ENCODE results near the gene SPDEF.

SPDEF gene

DNA sequence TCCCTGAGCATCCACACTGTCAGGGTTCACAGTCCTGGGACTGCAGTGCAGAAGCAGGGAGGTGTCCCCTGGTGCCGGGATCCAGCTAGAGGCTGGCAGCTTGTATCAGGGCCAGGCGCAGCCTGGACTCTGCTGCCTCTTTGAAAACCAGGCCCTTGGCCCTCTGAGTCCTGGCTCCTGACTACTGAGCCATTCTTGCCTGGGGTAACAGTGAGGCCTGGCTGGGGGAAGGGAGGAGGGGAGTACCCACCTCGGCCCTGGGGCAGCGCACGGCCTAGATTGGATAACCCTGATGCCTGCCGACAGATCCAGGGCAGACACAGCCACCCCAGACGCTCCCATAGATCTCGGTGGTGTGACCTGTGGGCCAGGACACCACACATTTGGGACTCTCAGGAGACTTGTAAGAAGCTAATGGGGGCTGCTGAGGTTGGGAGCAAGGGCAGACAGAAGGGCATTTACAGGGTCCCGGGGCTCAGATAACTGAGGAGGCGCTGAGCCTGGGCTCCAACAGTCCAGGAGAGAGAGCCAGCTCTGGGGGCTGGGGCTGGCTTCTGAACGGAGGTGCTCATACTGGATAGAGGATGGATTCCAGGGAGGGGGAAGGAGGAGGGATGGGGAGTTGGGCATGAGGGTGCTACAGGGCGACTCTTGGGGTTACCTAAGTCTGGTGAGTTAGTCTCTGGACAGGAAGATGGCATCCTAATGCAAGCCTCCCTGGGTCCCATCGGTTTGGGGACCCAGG, 30.5 kb downstream of the SPDEF start:
- no peaks in the 10 kb centered on the region for H3K9me3 ChIP-seq (ENCODE audit: control insufficient read depth, low read length)
- H3K4me1 ChIP-seq (ENCODE audit: control insufficient read depth, insufficient read depth, low read depth, low read length), result peaks cover 6% of the 10 kb centered on the region
- no peaks in the 10 kb centered on the region for H3K36me3 ChIP-seq (ENCODE audit: control insufficient read depth in 1 of 2, insufficient read depth in 2 of 2, low read depth in 1 of 2, low read length in 2 of 2)
- no peak overlapping the region for H3K14ac ChIP-seq (ENCODE audit: low read length in 2 of 2)
- no peak overlapping the region for H2BK12ac ChIP-seq (ENCODE audit: low read length in 2 of 2)
- H3K4me2 ChIP-seq (ENCODE audit: low read length, poor library complexity, severe bottlenecking), result no peak overlapping the region
- WGBS, result 77% methylated on average over 13 of the region's 13 CpGs
- no peak overlapping the region for H2BK5ac ChIP-seq (ENCODE audit: low read depth, low read length, poor library complexity, severe bottlenecking)
- H3K79me1 ChIP-seq (replicated peaks; ENCODE audit: low read length, poor library complexity, severe bottlenecking), result no peaks in the 10 kb centered on the region
- H3K4me3 ChIP-seq (ENCODE audit: insufficient read depth in 1 of 2, low read depth in 1 of 2, low read length in 2 of 2), result no peak overlapping the region
- no peak overlapping the region for H3K27ac ChIP-seq (ENCODE audit: low read length, poor library complexity, severe bottlenecking)
- H2BK15ac ChIP-seq (ENCODE audit: low read depth, poor library complexity, severe bottlenecking), result no peak overlapping the region
- no peak overlapping the region for H3K23ac ChIP-seq (ENCODE audit: low read length in 2 of 2)
- no peak overlapping the region for H2AFZ ChIP-seq (ENCODE audit: low read depth, low read length)
- H4K8ac ChIP-seq (ENCODE audit: low read length), result peak overlapping the region; percentile 23
- H4K91ac ChIP-seq (ENCODE audit: low read length), result peak overlapping the region; percentile 35
- no peak for DNase-seq
- no peak overlapping the region for H2BK120ac ChIP-seq (ENCODE audit: low read depth, low read length)
- H3K9ac ChIP-seq (ENCODE audit: low read length), result no peak overlapping the region
- H3K27me3 ChIP-seq (ENCODE audit: control insufficient read depth in 1 of 2, insufficient read depth in 1 of 2, low read length in 2 of 2), result peaks cover 12 to 56% of the 10 kb centered on the region in 2 experiments
- no peak overlapping the region for H3K4ac ChIP-seq (ENCODE audit: low read depth in 1 of 2, low read length in 2 of 2)
- H2AK5ac ChIP-seq (ENCODE audit: low read length, severe bottlenecking), result no peak overlapping the region
- H3K18ac ChIP-seq (ENCODE audit: low read depth in 1 of 2, low read length in 2 of 2), result no peak overlapping the region

DNA sequence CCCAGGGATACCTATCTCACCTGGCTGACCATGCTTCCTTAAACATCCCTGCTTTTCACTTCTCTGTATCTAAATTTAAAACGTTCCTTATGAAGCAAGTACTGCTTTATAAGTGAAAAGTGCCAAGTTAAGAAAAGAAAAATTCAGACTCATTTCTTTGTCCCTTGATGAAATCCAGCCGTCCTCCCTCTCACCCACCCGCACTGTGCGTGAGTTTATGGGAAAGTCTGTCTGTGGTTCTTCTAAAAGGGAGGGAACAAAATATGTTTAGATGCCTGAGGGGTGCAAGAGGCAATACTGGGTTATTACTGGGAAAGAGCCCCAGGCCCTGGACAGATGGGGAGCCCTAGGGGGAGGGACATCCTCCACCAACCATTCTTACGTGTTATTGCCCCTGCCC, 31.2 kb downstream of the SPDEF start:
- no peaks in the 10 kb centered on the region for H3K36me3 ChIP-seq (ENCODE audit: control insufficient read depth in 1 of 2, insufficient read depth in 2 of 2, low read depth in 1 of 2, low read length in 2 of 2)
- 91% methylated on average over 4 of the region's 5 CpGs for WGBS
- no peak overlapping the region for H3K23ac ChIP-seq (ENCODE audit: low read length in 2 of 2)
- no peak overlapping the region for H3K27ac ChIP-seq (ENCODE audit: low read length, poor library complexity, severe bottlenecking)
- no peak overlapping the region for H3K18ac ChIP-seq (ENCODE audit: low read depth in 1 of 2, low read length in 2 of 2)
- H3K79me1 ChIP-seq (replicated peaks; ENCODE audit: low read length, poor library complexity, severe bottlenecking), result no peaks in the 10 kb centered on the region
- no peak overlapping the region for H3K14ac ChIP-seq (ENCODE audit: low read length in 2 of 2)
- H3K4me1 ChIP-seq (ENCODE audit: control insufficient read depth, insufficient read depth, low read depth, low read length), result peaks cover 6% of the 10 kb centered on the region
- no peak overlapping the region for H2BK120ac ChIP-seq (ENCODE audit: low read depth, low read length)
- no peak overlapping the region for H3K4me3 ChIP-seq (ENCODE audit: insufficient read depth in 1 of 2, low read depth in 1 of 2, low read length in 2 of 2)
- no peak for DNase-seq
- no peaks in the 10 kb centered on the region for H3K9me3 ChIP-seq (ENCODE audit: control insufficient read depth, low read length)
- peaks cover 6 to 56% of the 10 kb centered on the region in 2 experiments for H3K27me3 ChIP-seq (ENCODE audit: control insufficient read depth in 1 of 2, insufficient read depth in 1 of 2, low read length in 2 of 2)
- H3K9ac ChIP-seq (ENCODE audit: low read length), result no peak overlapping the region
- no peak overlapping the region for H2AFZ ChIP-seq (ENCODE audit: low read depth, low read length)
- H2BK15ac ChIP-seq (ENCODE audit: low read depth, poor library complexity, severe bottlenecking), result no peak overlapping the region
- H2BK12ac ChIP-seq (ENCODE audit: low read length in 2 of 2), result no peak overlapping the region
- H2BK5ac ChIP-seq (ENCODE audit: low read depth, low read length, poor library complexity, severe bottlenecking), result no peak overlapping the region
- H2AK5ac ChIP-seq (ENCODE audit: low read length, severe bottlenecking), result no peak overlapping the region
- no peak overlapping the region for H3K4me2 ChIP-seq (ENCODE audit: low read length, poor library complexity, severe bottlenecking)
- H4K91ac ChIP-seq (ENCODE audit: low read length), result no peak overlapping the region
- no peak overlapping the region for H3K4ac ChIP-seq (ENCODE audit: low read depth in 1 of 2, low read length in 2 of 2)
- H4K8ac ChIP-seq (ENCODE audit: low read length), result no peak overlapping the region

DNA sequence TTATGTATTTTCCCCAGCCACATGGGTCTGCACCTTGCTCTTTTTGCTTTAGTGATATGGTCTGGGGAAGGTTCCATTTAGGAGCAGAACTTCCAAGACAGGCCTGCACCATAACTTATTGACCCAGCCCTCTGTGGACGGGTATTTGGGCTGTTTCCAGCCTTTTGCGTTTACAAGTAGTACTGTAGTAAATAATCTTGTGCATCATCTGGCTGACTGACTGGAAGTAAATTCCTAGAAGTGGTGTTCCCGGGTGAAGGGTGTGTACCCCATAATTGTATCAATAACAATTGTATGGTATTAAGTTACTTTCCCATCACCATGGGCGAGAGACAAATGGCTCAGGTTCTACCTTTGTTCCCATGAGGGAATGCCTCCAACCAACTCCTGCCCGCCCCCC, 31.6 kb downstream of the SPDEF start:
- Histone ChIP-seq H2BK120ac (ENCODE audit: low read depth, low read length) (no peak overlapping the region), H2BK15ac (ENCODE audit: low read depth, poor library complexity, severe bottlenecking) (no peak overlapping the region), H4K91ac (ENCODE audit: low read length) (no peak overlapping the region), H3K27ac (ENCODE audit: low read length, poor library complexity, severe bottlenecking) (no peak overlapping the region), H2BK5ac (ENCODE audit: low read depth, low read length, poor library complexity, severe bottlenecking) (no peak overlapping the region), H2BK12ac (ENCODE audit: low read length in 2 of 2) (no peak overlapping the region), H3K14ac (ENCODE audit: low read length in 2 of 2) (no peak overlapping the region), H3K36me3 (ENCODE audit: control insufficient read depth in 1 of 2, insufficient read depth in 2 of 2, low read depth in 1 of 2, low read length in 2 of 2) (no peaks in the 10 kb centered on the region), H3K18ac (ENCODE audit: low read depth in 1 of 2, low read length in 2 of 2) (no peak overlapping the region), H2AFZ (ENCODE audit: low read depth, low read length) (no peak overlapping the region), H3K4ac (ENCODE audit: low read depth in 1 of 2, low read length in 2 of 2) (no peak overlapping the region), H3K9ac (ENCODE audit: low read length) (no peak overlapping the region), H3K4me1 (ENCODE audit: control insufficient read depth, insufficient read depth, low read depth, low read length) (peaks cover 6% of the 10 kb centered on the region), H3K4me3 (ENCODE audit: insufficient read depth in 1 of 2, low read depth in 1 of 2, low read length in 2 of 2) (no peak overlapping the region), H2AK5ac (ENCODE audit: low read length, severe bottlenecking) (no peak overlapping the region), H4K8ac (ENCODE audit: low read length) (no peak overlapping the region), H3K23ac (ENCODE audit: low read length in 2 of 2) (no peak overlapping the region), H3K79me1 (replicated peaks; ENCODE audit: low read length, poor library complexity, severe bottlenecking) (no peaks in the 10 kb centered on the region), H3K9me3 (ENCODE audit: control insufficient read depth, low read length) (no peaks in the 10 kb centered on the region), H3K27me3 (ENCODE audit: control insufficient read depth in 1 of 2, insufficient read depth in 1 of 2, low read length in 2 of 2) (peaks cover 2 to 55% of the 10 kb centered on the region in 2 experiments), H3K4me2 (ENCODE audit: low read length, poor library complexity, severe bottlenecking) (no peak overlapping the region)
- DNase-seq, result no peak
- 73% methylated on average over 4 of the region's 5 CpGs for WGBS

DNA sequence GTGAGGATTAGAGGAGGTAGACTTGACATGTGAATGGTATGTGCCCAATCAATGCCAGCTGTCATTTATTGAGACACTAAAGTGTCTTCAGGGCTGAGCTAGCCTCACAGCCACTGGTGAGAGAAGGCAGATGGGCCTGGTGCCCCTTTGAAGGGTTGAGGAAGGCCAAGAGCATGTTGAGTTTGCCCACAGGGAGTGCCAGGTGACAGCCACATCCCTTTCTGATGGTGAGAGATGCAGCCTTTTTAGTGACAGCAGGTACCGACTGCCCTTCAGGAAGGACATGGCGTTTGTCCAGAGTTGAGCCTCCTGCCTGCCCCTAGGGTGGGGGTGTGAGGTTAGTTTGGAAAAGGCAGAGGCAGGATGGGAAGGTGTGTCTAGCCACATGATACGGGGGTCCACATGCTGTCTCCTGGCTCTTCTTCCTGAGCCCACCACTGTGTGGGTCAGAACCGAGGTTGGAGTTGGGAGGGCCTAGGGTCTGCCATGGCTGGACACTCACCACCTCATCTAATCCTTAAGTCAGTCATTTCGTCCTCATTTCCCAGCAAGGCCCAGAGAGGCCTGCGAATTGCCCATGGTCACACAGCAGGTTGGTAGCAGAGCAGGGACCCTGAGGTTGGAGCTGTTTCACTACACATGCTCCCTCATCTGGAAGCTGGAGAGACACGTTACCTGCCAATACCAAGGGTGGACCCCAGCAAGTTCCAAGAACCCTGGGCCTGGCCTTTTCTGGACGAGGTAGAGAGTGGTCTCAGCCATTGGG, 32.5 kb downstream of the SPDEF start:
- no peak overlapping the region for H2AFZ ChIP-seq (ENCODE audit: low read depth, low read length)
- peak overlapping the region in 1 of 2 experiments; percentile 35 for H3K14ac ChIP-seq (ENCODE audit: low read length in 2 of 2)
- H3K4ac ChIP-seq (ENCODE audit: low read depth in 1 of 2, low read length in 2 of 2), result no peak overlapping the region
- no peak overlapping the region for H3K18ac ChIP-seq (ENCODE audit: low read depth in 1 of 2, low read length in 2 of 2)
- no peak overlapping the region for H3K23ac ChIP-seq (ENCODE audit: low read length in 2 of 2)
- H2BK12ac ChIP-seq (ENCODE audit: low read length in 2 of 2), result no peak overlapping the region
- peaks cover 6% of the 10 kb centered on the region for H3K4me1 ChIP-seq (ENCODE audit: control insufficient read depth, insufficient read depth, low read depth, low read length)
- no peak overlapping the region for H3K4me3 ChIP-seq (ENCODE audit: insufficient read depth in 1 of 2, low read depth in 1 of 2, low read length in 2 of 2)
- H3K79me1 ChIP-seq (replicated peaks; ENCODE audit: low read length, poor library complexity, severe bottlenecking), result no peaks in the 10 kb centered on the region
- H3K27ac ChIP-seq (ENCODE audit: low read length, poor library complexity, severe bottlenecking), result no peak overlapping the region
- H2BK15ac ChIP-seq (ENCODE audit: low read depth, poor library complexity, severe bottlenecking), result no peak overlapping the region
- WGBS, result 87% methylated on average over 7 of the region's 8 CpGs
- no peak overlapping the region for H2BK120ac ChIP-seq (ENCODE audit: low read depth, low read length)
- no peak overlapping the region for H2AK5ac ChIP-seq (ENCODE audit: low read length, severe bottlenecking)
- H2BK5ac ChIP-seq (ENCODE audit: low read depth, low read length, poor library complexity, severe bottlenecking), result no peak overlapping the region
- no peak overlapping the region for H4K8ac ChIP-seq (ENCODE audit: low read length)
- H3K9me3 ChIP-seq (ENCODE audit: control insufficient read depth, low read length), result no peaks in the 10 kb centered on the region
- no peak for DNase-seq
- H3K4me2 ChIP-seq (ENCODE audit: low read length, poor library complexity, severe bottlenecking), result no peak overlapping the region
- H4K91ac ChIP-seq (ENCODE audit: low read length), result no peak overlapping the region
- peaks cover 3 to 52% of the 10 kb centered on the region in 2 experiments for H3K27me3 ChIP-seq (ENCODE audit: control insufficient read depth in 1 of 2, insufficient read depth in 1 of 2, low read length in 2 of 2)
- H3K36me3 ChIP-seq (ENCODE audit: control insufficient read depth in 1 of 2, insufficient read depth in 2 of 2, low read depth in 1 of 2, low read length in 2 of 2), result no peaks in the 10 kb centered on the region
- no peak overlapping the region for H3K9ac ChIP-seq (ENCODE audit: low read length)
